ENCODE measurements around the gene ZNF776.
"Not testable (repeated sequence)": the region's sequence is repeated elsewhere in the genome, so short reads cannot be mapped to it uniquely, and the experiment has no call there.

The ZNF776 gene

DNA sequence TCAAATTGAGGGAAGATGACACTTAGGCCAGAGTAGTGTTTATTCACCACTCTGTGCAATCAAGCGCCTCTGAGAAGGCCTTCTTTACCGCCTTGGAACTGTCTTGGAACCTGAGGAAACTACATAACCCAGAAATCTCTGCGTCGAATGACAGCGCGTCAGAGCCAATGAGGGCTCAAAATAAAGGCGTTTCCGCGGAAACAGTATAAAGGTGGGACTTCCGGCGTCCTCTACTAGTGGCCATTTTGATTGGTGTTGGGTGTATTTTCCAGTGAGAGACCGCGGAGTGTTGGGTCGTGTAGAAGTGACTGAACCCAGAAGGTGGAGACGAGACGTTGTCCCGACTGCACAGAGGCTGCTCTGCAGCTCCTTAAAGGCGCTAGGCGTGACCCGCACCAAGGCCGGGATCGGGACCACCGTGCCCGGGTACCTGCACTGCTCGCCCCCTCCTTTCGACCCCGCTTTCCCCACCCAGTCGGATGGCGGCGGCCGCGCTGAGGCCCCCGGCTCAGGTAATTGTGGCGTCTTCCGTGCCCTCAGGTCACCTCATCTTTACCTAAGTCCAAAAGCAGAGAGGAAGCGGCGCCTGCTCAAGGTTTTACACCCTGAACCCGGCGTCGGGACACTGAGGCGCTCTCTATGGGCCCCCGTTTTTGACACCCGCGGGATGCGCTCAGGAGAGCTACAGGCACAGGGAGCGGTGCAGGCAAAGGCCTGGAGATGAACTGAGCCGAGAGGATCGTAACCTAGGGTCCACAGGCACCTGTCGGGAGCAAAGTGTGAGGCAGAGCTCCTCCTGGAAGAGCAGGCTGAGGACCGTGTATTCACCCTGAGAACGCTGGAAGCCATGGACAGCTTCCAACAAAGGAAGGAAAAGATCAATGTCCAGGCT, at the start of gene ZNF776:
Gene ZNF776 (plus strand): TSS at position 236 of the 892 bp plus-strand sequence. CDS start 244 bp downstream, at position 480.
- DNase-seq = peak; percentile 97

DNA sequence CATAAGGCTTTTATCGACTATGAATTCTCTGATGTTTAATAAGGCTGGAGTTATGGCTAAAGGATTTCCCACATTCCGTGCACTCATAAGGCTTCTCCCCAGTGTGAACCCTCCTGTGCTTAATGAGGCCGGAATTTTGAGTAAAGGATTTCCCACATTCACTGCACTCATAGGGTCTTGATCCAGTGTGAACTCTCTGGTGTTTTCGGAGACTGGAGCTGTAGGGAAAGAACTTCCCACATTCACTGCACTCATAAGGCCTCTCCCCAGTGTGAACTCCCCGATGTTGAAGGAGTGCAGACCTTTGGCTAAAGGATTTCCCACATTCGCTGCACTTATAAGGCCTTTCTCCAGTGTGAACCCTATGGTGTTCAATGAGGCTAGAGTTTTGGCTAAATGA, 45.0 kb upstream of the ZNF776 start:
- DNase-seq = no peak

- no peak for DNase-seq
These were observed 40.3 kb upstream of the ZNF776 start for GRCh38 chr19:57706346-57706745.

DNA sequence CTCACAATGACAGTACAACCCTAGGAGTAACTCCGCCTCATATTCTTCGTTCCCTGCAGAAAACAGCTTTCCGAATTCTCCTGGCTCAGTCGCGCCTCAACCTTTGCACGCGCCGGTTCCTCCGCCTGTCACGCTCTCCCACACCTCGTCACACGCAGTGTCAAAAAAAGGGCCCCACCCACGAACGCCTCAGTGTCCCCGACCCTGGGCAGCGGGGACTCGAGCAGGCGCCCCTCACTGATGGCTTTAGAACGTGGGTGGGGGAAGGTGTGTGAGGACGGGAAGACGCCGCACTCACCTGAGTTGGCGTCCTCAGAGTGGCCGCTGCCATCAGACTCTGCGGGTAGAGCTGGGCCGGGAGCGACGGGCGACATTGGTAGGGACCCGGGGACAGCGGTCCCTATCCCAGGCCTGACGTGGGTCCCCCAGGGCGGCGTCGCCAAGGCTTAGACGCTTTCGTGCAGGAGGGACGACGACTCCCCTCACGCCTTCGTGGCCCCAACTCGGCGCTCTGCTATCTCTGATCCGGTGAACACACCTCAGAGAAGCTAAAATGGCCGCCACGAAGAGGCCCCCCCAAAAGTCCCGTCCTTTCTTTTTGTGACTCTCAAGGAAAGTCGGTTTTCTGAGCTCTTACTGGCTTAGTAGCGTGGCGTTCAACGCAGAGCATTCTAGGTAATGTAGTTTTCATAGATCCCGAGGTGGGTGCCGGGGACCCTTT, 37.8 kb upstream of the ZNF776 start, which contains the start of gene ZNF154:
Gene ZNF154 (minus strand): TSS at position 564 of the 721 bp plus-strand sequence. CDS start 233 bp downstream, at position 331.
- no peak for DNase-seq

DNA sequence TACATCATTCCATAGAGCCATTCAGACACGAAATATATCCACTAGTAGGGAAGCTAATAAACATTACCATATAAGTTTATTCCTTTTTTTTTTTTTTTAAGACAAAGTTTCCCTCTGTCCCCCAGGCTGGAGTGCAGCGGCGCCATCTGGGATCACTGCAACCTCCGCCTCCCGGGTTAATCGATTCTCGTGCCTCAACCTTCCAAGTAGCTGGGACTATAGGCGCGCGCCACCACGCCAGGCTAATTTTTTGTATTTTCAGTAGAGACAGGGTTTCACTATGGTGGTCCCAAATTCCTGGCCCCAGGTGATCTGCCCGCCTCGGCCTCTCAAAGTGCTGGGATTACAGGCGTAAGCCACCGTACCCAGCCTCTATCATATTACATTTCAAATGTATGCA, 37.0 kb upstream of the ZNF776 start:
- no peak for DNase-seq

DNA sequence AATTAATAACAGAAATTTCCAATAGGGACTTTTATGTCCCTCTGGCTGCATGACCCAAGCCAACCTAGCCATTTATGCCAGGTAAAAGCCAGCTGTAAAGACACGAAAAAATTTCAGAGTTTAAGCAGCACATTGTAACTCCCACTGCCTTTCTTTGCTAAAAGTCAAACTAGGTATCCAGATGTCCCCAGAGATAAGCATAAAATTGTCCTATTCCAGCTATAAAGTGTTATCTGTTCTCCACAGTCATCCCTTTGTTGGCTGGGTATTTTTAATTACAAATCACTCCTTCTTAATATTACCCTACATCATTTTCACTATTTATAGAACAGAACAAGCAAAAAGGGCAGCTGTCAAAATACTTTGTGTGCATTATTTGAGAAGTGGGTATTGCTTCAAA, 34.4 kb upstream of the ZNF776 start:
- DNase-seq = no peak

- no peak for DNase-seq
These were observed 27.2 kb upstream of the ZNF776 start for GRCh38 chr19:57719424-57719823.

DNA sequence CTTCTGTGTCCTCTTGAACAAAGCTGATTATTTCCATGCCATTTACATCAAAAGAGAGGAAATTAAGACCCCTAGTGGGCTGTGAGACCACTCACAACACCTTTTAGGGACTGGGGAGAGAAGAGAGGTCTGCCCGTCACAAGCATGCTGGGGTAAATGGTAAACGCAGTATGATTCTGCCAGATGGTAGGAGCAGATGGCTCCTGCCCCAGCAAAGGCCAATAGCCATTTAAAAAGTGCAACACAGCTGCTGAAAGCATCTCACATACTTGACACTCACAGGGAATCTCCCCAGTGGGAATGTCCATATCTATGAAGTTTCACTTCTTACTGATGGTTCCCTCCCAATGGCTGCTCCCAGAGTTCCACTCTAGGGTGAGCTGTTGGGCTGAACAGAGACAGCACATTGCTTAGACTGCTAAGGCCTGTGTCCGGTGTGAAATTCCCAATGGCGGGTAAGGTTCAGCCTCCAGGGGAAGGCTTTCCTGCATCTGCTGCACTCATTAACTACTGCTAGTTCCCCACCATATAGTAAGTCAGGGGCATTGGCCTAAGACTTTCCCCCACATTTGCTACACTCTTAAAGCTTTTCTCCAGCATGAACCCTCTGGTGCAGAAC, 26.6 kb upstream of the ZNF776 start:
- DNase-seq = no peak

DNA sequence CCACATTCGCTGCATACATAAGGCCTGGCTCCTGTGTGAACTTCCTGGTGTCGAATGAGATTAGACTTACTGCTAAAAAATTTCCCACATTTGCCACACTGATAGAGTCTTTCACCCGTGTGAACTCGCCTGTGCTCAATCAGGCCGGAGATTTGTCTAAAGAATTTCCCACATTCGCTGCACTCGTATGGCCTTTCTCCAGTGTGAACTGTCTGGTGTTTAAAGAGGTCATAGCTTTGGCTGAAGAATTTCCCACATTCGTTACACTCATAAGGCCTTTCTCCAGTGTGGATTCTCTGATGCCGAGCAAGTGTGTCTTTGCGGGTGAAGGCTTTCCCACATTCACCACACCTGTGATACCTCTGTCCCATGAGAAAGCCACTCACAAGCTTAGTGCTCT, 25.7 kb upstream of the ZNF776 start:
- DNase-seq = no peak

- DNase-seq = peak; percentile 67
These were observed 8.3 kb upstream of the ZNF776 start for GRCh38 chr19:57738320-57738719.

GRCh38 chr19:57738770-57739169, 7.8 kb upstream of the ZNF776 start:
- not testable (repeated sequence) for DNase-seq

GRCh38 chr19:57747472-57747807, 825 bp downstream of the ZNF776 start:
- DNase-seq = peak; percentile 41

- DNase-seq = no peak
These were observed 1.4 kb downstream of the ZNF776 start for GRCh38 chr19:57748029-57748428.

DNA sequence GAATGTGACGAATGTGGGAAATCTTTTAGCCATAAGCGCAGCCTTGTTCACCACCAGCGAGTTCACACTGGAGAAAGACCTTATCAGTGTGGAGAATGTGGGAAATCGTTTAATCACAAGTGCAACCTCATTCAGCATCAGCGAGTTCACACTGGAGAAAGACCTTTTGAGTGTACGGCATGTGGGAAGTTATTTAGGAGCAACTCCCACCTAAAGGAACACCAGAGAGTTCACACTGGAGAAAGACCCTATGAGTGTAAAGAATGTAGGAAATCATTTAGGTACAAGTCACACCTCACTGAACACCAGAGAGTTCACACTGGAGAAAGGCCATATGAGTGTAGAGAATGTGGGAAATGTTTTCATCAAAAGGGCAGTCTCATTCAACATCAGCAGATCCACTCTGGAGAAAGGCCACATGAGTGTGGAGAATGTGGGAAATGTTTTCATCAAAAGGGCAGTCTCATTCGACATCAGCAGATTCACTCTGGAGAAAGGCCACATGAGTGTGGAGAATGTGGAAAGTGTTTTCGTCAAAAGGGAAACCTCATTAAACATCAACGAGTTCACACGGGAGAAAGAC, 7.6 kb downstream of the ZNF776 start:
- no peak for DNase-seq

- DNase-seq = no peak
These were observed 8.4 kb downstream of the ZNF776 start for GRCh38 chr19:57755031-57755430.

- DNase-seq = no peak
These were observed 11.3 kb downstream of the ZNF776 start for GRCh38 chr19:57757941-57758340.

DNA sequence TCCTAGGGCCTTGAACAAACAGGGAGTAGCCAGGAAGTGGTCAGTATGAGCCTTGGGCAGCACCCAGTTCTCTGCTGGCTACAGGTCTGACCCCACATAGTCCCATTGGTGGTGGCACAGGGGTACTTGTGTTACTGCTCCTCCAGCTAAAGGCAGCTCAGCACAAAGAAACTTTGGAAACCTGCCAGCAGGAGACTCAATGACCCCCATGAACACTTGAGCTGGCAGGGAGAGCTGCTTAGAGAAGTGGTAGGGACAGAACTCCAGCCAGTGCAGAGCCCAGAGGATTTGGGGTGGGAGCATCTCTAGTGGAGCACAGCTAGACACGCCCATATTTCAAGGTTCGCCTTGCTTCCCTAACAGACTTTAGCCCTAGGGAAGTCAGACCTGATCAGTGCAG, 12.5 kb downstream of the ZNF776 start:
- DNase-seq = no peak

DNA sequence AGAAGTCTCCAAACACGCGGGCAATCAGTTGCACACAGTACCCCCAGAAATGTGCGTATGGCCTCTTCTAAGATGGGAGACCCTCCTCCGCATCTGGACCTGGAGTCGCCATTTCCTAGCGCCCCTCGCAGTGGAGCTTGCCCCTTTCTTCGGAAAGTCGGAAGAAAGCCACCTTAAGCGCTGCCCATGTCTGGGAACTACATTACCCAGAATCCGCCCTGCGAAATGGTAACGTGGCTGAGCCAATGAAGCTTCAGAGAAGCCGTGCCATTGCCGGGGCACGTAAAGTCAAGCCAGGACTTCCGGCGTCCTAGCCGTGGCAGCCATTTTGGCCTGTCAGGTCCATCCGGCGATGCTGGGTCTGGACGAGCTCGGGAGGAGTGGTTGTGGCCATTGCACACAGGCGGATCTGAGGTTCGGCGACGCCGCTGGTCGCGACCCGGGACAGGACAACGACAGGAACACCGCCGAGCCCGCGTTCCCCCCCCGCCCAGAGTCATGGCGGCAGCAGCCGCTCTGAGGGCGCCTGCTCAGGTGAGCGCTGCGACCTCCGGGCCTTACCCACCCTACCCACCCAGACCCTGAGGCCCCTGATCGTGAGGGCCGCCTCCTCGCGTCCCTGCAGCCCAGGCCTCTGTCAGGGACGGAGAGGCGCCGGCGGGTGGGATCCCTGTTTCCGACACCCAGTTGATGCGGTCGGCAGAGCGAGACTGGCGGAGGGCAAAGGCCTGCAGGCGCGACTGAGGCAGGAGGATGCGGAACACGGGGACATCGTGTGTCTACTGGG, 22.9 kb downstream of the ZNF776 start, which contains the start of gene ZNF586:
Gene ZNF586 (plus strand): TSS at position 332 of the 787 bp plus-strand sequence. CDS start 167 bp downstream, at position 499.
- peak; percentile 97 for DNase-seq

- no peak for DNase-seq
These were observed 24.8 kb downstream of the ZNF776 start for GRCh38 chr19:57771417-57771816.

GRCh38 chr19:57773488-57773887, 26.9 kb downstream of the ZNF776 start:
- no peak for DNase-seq

DNA sequence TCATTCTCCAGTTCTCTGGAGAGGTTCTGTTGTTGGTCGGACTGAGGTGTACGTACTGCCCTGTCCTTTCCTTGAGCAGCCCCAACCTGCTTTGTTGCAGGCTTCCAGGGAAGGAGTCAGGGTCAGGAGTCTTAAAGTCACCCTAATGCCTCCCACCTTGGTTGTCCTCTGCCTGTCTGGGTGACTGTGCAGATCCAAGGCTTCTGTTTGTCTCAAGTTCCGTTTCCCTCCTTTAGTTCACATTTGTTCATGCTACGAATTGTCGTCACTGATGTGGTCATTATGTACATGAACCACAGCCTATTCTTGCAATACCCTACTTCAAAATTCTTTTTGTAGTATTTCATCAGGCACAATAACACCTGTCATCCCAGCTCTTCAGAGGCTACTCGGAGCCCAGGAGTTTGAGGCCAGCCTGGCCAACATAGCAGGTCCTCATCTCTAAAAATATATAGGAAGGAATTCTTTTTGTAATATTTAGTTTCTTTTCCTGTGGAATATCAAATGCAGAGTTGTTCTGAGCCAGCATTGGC, 30.2 kb downstream of the ZNF776 start:
- no peak for DNase-seq

GRCh38 chr19:57778336-57778735, 31.7 kb downstream of the ZNF776 start:
- no peak for DNase-seq
